HEK293T (cell line): Measurements from ENCODE around the gene CCDC159.
A peak's percentile ranks its signal among the peaks of the same experiment; 100 is the strongest.
"Not testable (repeated sequence)": the region's sequence is repeated elsewhere in the genome, so short reads cannot be mapped to it uniquely, and the experiment has no call there.

Experiments used
- CTCF ChIA-PET: fragments of 350-600 bp; formaldehyde crosslinking; extraction: SDS; loops from one replicate; lab custom pipeline; 2021; ENCODE audit warnings: antibody characterized with exemption, inconsistent platforms; lab: Yijun Ruan, JAX
- POLR2A ChIA-PET: fragments of 350-600 bp; formaldehyde crosslinking; extraction: SDS; loops from one replicate; lab custom pipeline; 2020; ENCODE audit warnings: antibody characterized with exemption, inconsistent platforms; lab: Yijun Ruan, JAX
- DNase-seq: peaks from one replicate; pipeline ENCODE4 v3.0.0; 2012; ENCODE audit warnings: mixed read lengths; ENCODE audit errors: extremely low spot score
- ARNT ChIP-seq: fragments of 450-650 bp; IDR thresholded peaks from 2 replicates; pipeline ENCODE4 v1.6.1; 2017; ENCODE audit warnings: mild to moderate bottlenecking
- BHLHE40 ChIP-seq: fragments of 450-650 bp; IDR thresholded peaks from 2 replicates; pipeline ENCODE4 v1.6.1; 2016; ENCODE audit warnings: mild to moderate bottlenecking, moderate library complexity, borderline replicate concordance
- CTBP1 ChIP-seq: fragments of 450-650 bp; IDR thresholded peaks from 2 replicates; pipeline ENCODE4 v1.6.1; 2016; ENCODE audit warnings: borderline replicate concordance
- ELF4 ChIP-seq: fragments of 450-650 bp; IDR thresholded peaks from 2 replicates; pipeline ENCODE4 v1.6.1; 2017; ENCODE audit warnings: antibody characterized with exemption
- FOXA1 ChIP-seq: fragments of 450-650 bp; IDR thresholded peaks from 2 replicates; pipeline ENCODE4 v1.6.1; 2016; ENCODE audit warnings: mild to moderate bottlenecking
- FOXK2 ChIP-seq: fragments of 450-650 bp; IDR thresholded peaks from 2 replicates; pipeline ENCODE4 v1.6.1; 2016; ENCODE audit warnings: mild to moderate bottlenecking
- FOXM1 ChIP-seq: fragments of 450-650 bp; IDR thresholded peaks from 2 replicates; pipeline ENCODE4 v1.6.1; 2017; ENCODE audit warnings: mild to moderate bottlenecking, borderline replicate concordance
- HDGF ChIP-seq: fragments of 450-650 bp; IDR thresholded peaks from 2 replicates; pipeline ENCODE4 v1.6.1; 2017; ENCODE audit warnings: antibody characterized with exemption, borderline replicate concordance
- L3MBTL2 ChIP-seq: fragments of 450-650 bp; conservative IDR thresholded peaks from 2 replicates; pipeline ENCODE4 v1.6.1; 2016; ENCODE audit warnings: mild to moderate bottlenecking
- LEF1 ChIP-seq: fragments of 450-650 bp; IDR thresholded peaks from 2 replicates; pipeline ENCODE4 v1.6.1; 2017; ENCODE audit warnings: mild to moderate bottlenecking, borderline replicate concordance
- NFRKB ChIP-seq: fragments of 450-650 bp; IDR thresholded peaks from 2 replicates; pipeline ENCODE4 v1.6.1; 2016; ENCODE audit warnings: mild to moderate bottlenecking, moderate library complexity
- PKNOX1 ChIP-seq: fragments of 450-650 bp; IDR thresholded peaks from 2 replicates; pipeline ENCODE4 v1.6.1; 2016
- SP1 ChIP-seq: fragments of 450-650 bp; IDR thresholded peaks from 2 replicates; pipeline ENCODE4 v1.6.1; 2017
- SUZ12 ChIP-seq: fragments of 450-650 bp; IDR thresholded peaks from 2 replicates; pipeline ENCODE4 v1.6.1; 2016; ENCODE audit warnings: mild to moderate bottlenecking
- TARDBP ChIP-seq: fragments of 450-650 bp; IDR thresholded peaks from 2 replicates; pipeline ENCODE4 v1.6.1; 2016
- ZNF384 ChIP-seq: fragments of 450-650 bp; IDR thresholded peaks from 2 replicates; pipeline ENCODE4 v1.6.1; 2016

CCDC159 gene

GRCh38 chr19:11379269-11379845 is 33.0 kb downstream of the CCDC159 start:
- DNase-seq, CTCF ChIA-PET: not testable (repeated sequence)
- TF ChIP-seq ZNF384, result 0 out of 2 replicates have a peak, but pooled peaks have one; percentile 20
- POLR2A ChIA-PET, result interaction anchor here (2.3 kb wide), 1 partner anchor 33 kb away, joined by 12 read pairs; the partner anchor contains the start of genes CCDC159 and TMEM205

DNA sequence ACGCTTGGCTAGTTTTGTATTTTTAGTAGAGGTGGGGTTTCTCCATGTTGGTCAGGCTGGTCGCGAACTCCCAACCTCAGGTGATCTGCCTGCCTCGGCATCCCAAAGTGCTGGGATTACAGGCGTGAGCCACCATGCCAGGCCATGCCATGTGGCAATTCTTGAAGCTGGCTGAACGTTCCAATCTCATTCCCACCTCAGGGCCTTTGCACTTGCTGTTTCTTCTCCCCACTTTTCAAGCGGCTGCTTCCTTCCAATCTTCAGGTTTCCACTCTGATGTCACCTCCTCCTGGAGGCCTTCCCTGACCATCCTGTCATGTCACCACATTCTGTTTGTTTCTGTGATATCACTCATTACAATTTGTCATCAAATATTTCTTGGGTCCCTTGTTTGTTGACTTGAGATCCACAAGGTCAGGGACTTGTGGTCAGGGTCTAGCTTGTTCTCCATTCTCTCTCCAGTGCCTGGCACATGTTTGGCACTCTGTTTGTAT is 33.6 kb downstream of the CCDC159 start:
- no peak for DNase-seq
- ChIA-PET CTCF (no interaction called here), POLR2A (interaction anchor here (2.3 kb wide), 1 partner anchor 33 kb away, joined by 12 read pairs; the partner anchor contains the start of genes CCDC159 and TMEM205)
- TF ChIP-seq PKNOX1, result no peak
- TF ChIP-seq ELF4, result no peak
- TF ChIP-seq HDGF, result no peak
- TF ChIP-seq ZNF384, result no peak
- TF ChIP-seq CTBP1, result no peak
- no peak for TF ChIP-seq NFRKB
- no peak for TF ChIP-seq BHLHE40
- no peak for TF ChIP-seq SP1
- TF ChIP-seq FOXM1, result no peak
- no peak for TF ChIP-seq LEF1

DNA sequence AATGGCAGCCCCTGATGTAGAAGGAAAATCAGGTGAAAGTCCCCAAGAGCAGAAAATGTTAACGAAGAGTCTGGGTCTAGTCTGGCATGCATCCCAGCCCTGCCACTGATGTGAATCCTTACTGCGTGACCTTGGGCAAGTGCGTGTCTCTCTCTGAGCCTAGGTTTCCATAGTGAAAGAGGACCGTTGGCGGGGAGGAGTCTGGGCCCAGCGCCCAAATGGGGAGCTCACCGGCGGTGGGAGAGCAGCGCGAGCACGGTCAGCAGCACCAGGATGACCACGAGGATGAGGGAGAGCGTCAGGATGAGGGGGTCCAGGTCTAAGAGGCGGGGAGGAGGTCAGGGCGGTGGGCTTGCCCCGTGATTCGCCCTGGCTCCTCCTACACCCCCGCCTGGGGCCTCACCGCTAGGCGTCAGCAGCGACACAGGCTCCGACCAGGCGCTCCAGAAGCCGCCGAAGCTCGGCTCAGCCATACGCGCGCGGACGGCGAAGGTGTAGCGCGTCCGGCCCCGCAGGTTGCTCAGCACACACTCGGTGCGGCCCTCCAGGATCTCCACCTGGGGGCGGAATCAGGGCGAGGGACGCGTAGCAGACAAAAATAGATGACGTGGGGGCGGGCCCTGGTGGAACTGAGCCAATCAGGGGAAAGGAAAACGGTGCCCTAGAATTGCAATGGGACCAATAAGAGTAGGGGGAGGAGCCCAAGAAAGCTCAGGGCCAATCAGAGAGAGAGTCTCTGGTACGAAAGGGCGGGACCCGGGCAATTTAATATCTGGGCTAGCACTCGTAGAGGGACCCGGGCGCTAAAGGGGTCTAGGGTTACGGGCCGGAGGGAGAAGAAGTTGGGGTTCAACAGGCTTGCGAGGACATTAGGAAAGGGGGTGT is 34.6 kb downstream of the CCDC159 start:
- CTCF ChIA-PET, result interaction anchor here (0.6 to 1.8 kb wide), 20 partner anchors 12 to 830 kb away, joined by 3 to 14 read pairs (median 4); partner anchors contain the start of genes CCDC159, ELAVL3, ODAD3 and PRKCSH
- peak; percentile 90 for DNase-seq
- POLR2A ChIA-PET, result interaction anchor here (0.8 to 2.7 kb wide), 20 partner anchors 10 to 126 kb away, joined by 3 to 13 read pairs (median 4); partner anchors contain the start of genes CCDC159, ODAD3, PRKCSH and RAB3D

GRCh38 chr19:11382898-11383705 is 36.8 kb downstream of the CCDC159 start:
- ChIA-PET CTCF (interaction anchor here (0.5 to 1.8 kb wide), 19 partner anchors 8 to 102 kb away, joined by 3 to 8 read pairs (median 3); partner anchors contain the start of genes CCDC159, PRKCSH, SWSAP1 and TMEM205), POLR2A (interaction anchor here (0.8 to 2.7 kb wide), 8 partner anchors 8 to 89 kb away, joined by 3 to 24 read pairs (median 5); partner anchors contain the start of genes CCDC159, ODAD3, SWSAP1 and TMEM205)
- peak; percentile 66 for DNase-seq
- TF ChIP-seq LEF1 (no peak), L3MBTL2 (peak; percentile 5; the same call in 1 of the 2 replicates)

More for the DNA sequence above, 34.6 kb downstream of the CCDC159 start:
- TF ChIP-seq CTBP1 (no peak; the same call in 1 of the 2 replicates), ARNT (no peak), ELF4 (no peak), FOXM1 (no peak), BHLHE40 (no peak), L3MBTL2 (peak; percentile 73), PKNOX1 (peak; percentile 78)

GRCh38 chr19:11383706-11384048 is 37.4 kb downstream of the CCDC159 start:
- TF ChIP-seq FOXM1, result no peak
- no peak for TF ChIP-seq HDGF
- no peak for TF ChIP-seq ELF4
- TF ChIP-seq FOXA1, result no peak
- no peak for TF ChIP-seq NFRKB
- no peak for TF ChIP-seq L3MBTL2
- TF ChIP-seq TARDBP, result no peak
- no peak for TF ChIP-seq ZNF384
- TF ChIP-seq FOXK2, result no peak
- no peak for TF ChIP-seq SP1
- TF ChIP-seq LEF1, result no peak
- TF ChIP-seq CTBP1, result no peak
- no peak for TF ChIP-seq PKNOX1
- TF ChIP-seq ARNT, result no peak
- TF ChIP-seq SUZ12, result no peak
- no peak for TF ChIP-seq BHLHE40
- no peak for DNase-seq
- ChIA-PET POLR2A (interaction anchor here (1.0 to 2.7 kb wide), 6 partner anchors 9 to 62 kb away, joined by 3 to 24 read pairs (median 5); partner anchors contain the start of genes CCDC159, SWSAP1 and TMEM205), CTCF (interaction anchor here (0.6 to 1.8 kb wide), 11 partner anchors 9 to 99 kb away, joined by 3 to 8 read pairs (median 5); partner anchors contain the start of genes CCDC159, PRKCSH, SWSAP1 and TMEM205)
